GM19043 (cell line): Measurements from ENCODE around the gene DOCK2.
"Not testable (repeated sequence)": the region's sequence is repeated elsewhere in the genome, so short reads cannot be mapped to it uniquely, and the experiment has no call there.

Experiments
- ATAC-seq: cut with Tn5 transposase; IDR thresholded peaks from one replicate; pipeline ENCODE4 v1.9.1; 2021; ENCODE audit warnings: low read depth; ENCODE audit not compliant: unreplicated experiment

The DOCK2 gene

GRCh38 chr5:169637085-169637548 lies at the start of gene DOCK2:
DOCK2 (plus strand) TSS chr5:169637275; CDS start chr5:169637327, 52 bp downstream.
- peak; percentile 82 for ATAC-seq

- ATAC-seq = no peak
Observed at GRCh38 chr5:169590602-169591001, 46.5 kb upstream of the DOCK2 start.

GRCh38 chr5:169591636-169592035 lies 45.4 kb upstream of the DOCK2 start:
- ATAC-seq = no peak

- ATAC-seq = no peak
Observed at GRCh38 chr5:169592937-169593650, 44.0 kb upstream of the DOCK2 start.

- no peak for ATAC-seq
Observed at GRCh38 chr5:169595172-169595820, 41.8 kb upstream of the DOCK2 start.

- no peak for ATAC-seq
Observed at GRCh38 chr5:169599451-169599850, 37.6 kb upstream of the DOCK2 start.

GRCh38 chr5:169602535-169602934 lies 34.5 kb upstream of the DOCK2 start:
- no peak for ATAC-seq

- no peak for ATAC-seq
Observed at GRCh38 chr5:169606279-169606678, 30.8 kb upstream of the DOCK2 start.

- ATAC-seq = no peak
Observed at GRCh38 chr5:169607882-169608281, 29.2 kb upstream of the DOCK2 start.

GRCh38 chr5:169609716-169610115 lies 27.4 kb upstream of the DOCK2 start:
- ATAC-seq = no peak

- no peak for ATAC-seq
Observed at GRCh38 chr5:169610606-169611005, 26.5 kb upstream of the DOCK2 start.

- ATAC-seq = no peak
Observed at GRCh38 chr5:169615561-169615960, 21.5 kb upstream of the DOCK2 start.

GRCh38 chr5:169624307-169624706 lies 12.8 kb upstream of the DOCK2 start:
- ATAC-seq = not testable (repeated sequence)

- no peak for ATAC-seq
Observed at GRCh38 chr5:169626779-169627178, 10.3 kb upstream of the DOCK2 start.

GRCh38 chr5:169627551-169627950 lies 9.5 kb upstream of the DOCK2 start:
- ATAC-seq = no peak

- no peak for ATAC-seq
Observed at GRCh38 chr5:169628892-169629291, 8.2 kb upstream of the DOCK2 start.

GRCh38 chr5:169629847-169630548 lies 7.1 kb upstream of the DOCK2 start:
- ATAC-seq = no peak

- ATAC-seq = no peak
Observed at GRCh38 chr5:169631360-169631759, 5.7 kb upstream of the DOCK2 start.

GRCh38 chr5:169632946-169633345 lies 4.1 kb upstream of the DOCK2 start:
- no peak for ATAC-seq

GRCh38 chr5:169634606-169635005 lies 2.5 kb upstream of the DOCK2 start:
- no peak for ATAC-seq

GRCh38 chr5:169635936-169636335 lies 1.1 kb upstream of the DOCK2 start:
- ATAC-seq = no peak
